ENCODE measurements around the gene SAMD4B.
A peak's percentile ranks its signal among the peaks of the same experiment; 100 is the strongest.
"Not testable (repeated sequence)": the region's sequence is repeated elsewhere in the genome, so short reads cannot be mapped to it uniquely, and the experiment has no call there.

The SAMD4B gene

GRCh38 chr19:39335168-39335548 is 7.1 kb upstream of the SAMD4B start:
- no peak for DNase-seq

- no peak for DNase-seq
Measured at GRCh38 chr19:39336483-39336882, 5.7 kb upstream of the SAMD4B start.

GRCh38 chr19:39339674-39340073 is 2.5 kb upstream of the SAMD4B start:
- no peak for DNase-seq

- not testable (repeated sequence) for DNase-seq
Measured at GRCh38 chr19:39340156-39340555, 2.1 kb upstream of the SAMD4B start.

- DNase-seq: peak in 1 of 2 experiments; percentile 68
Measured at GRCh38 chr19:39341129-39341718, 997 bp upstream of the SAMD4B start.

GRCh38 chr19:39342647-39343305 is 555 bp downstream of the SAMD4B start:
- peak in 1 of 2 experiments; percentile 54 for DNase-seq

- no peak for DNase-seq
Measured at GRCh38 chr19:39345956-39346355, 3.7 kb downstream of the SAMD4B start.

GRCh38 chr19:39347332-39348164 is 5.3 kb downstream of the SAMD4B start:
- DNase-seq: no peak

- DNase-seq: no peak
Measured at GRCh38 chr19:39349326-39349725, 7.1 kb downstream of the SAMD4B start.

GRCh38 chr19:39350156-39350555 is 7.9 kb downstream of the SAMD4B start:
- DNase-seq: no peak

- DNase-seq: no peak
Measured at GRCh38 chr19:39351537-39352064, 9.4 kb downstream of the SAMD4B start.

- no peak for DNase-seq
Measured at GRCh38 chr19:39352381-39353255, 10.4 kb downstream of the SAMD4B start.

GRCh38 chr19:39355253-39355652 is 13.0 kb downstream of the SAMD4B start:
- DNase-seq: no peak

- DNase-seq: no peak
Measured at GRCh38 chr19:39356073-39356472, 13.9 kb downstream of the SAMD4B start.

GRCh38 chr19:39356647-39357046 is 14.4 kb downstream of the SAMD4B start:
- no peak for DNase-seq

GRCh38 chr19:39359026-39359425 is 16.8 kb downstream of the SAMD4B start:
- DNase-seq: no peak

GRCh38 chr19:39360599-39360998 is 18.4 kb downstream of the SAMD4B start:
- no peak for DNase-seq

GRCh38 chr19:39362682-39363657 is 20.7 kb downstream of the SAMD4B start:
- DNase-seq: no peak

- no peak for DNase-seq
Measured at GRCh38 chr19:39363901-39364457, 21.8 kb downstream of the SAMD4B start.

GRCh38 chr19:39365531-39365930 is 23.3 kb downstream of the SAMD4B start:
- no peak for DNase-seq

- no peak for DNase-seq
Measured at GRCh38 chr19:39369200-39369599, 27.0 kb downstream of the SAMD4B start.

All from NCI-H526 (cell line).